Measurements from ENCODE around the gene TGM2. TPM values are rescaled to one million over a fixed set of nuclear protein-coding genes. Genes with fewer than 3 reads are reported as not detected.

Gene TGM2
- total RNA-seq, 2 experiments from 2014 or later, result 0.06 to 0.27 TPM

- peaks cover 3% of the 10 kb centered on the region for H3K4me1 ChIP-seq (ENCODE audit: insufficient read depth, low read length)
- H3K27me3 ChIP-seq (ENCODE audit: control insufficient read depth in 1 of 2, insufficient read depth in 2 of 2, low read length in 2 of 2), result no peaks in the 10 kb centered on the region
- H3K4me1 Mint-ChIP-seq (ENCODE audit: low read depth), result no peaks in the 10 kb centered on the region
- peaks cover 0 to 6% of the 10 kb centered on the region in 2 experiments for H3K9me3 ChIP-seq (ENCODE audit: control insufficient read depth in 1 of 2, insufficient read depth in 1 of 2, low read length in 2 of 2)
- H3K27me3 Mint-ChIP-seq, result peaks cover 15% of the 10 kb centered on the region
- H3K4me3 Mint-ChIP-seq, result no peak overlapping the region
- no peak for DNase-seq
- TF ChIP-seq CTCF (IDR thresholded peaks at IDR 0.05), result no peak
- H3K27ac Mint-ChIP-seq, result no peak overlapping the region
- no peaks in the 10 kb centered on the region for H3K36me3 ChIP-seq (ENCODE audit: insufficient read depth, low read length)
- CTCF ChIA-PET, result no interaction called here
- intact Hi-C loops (cut with DNase I, micrococcal nuclease), result no loop called here
- POLR2A ChIA-PET, result no interaction called here
- H3K9me3 Mint-ChIP-seq, result no peaks in the 10 kb centered on the region
- H3K36me3 Mint-ChIP-seq (ENCODE audit: low read depth), result no peaks in the 10 kb centered on the region
- no peak overlapping the region for H3K4me3 ChIP-seq (ENCODE audit: low read length)
- H3K27ac ChIP-seq (ENCODE audit: low read depth in 1 of 2, low read length in 2 of 2), result no peak overlapping the region
- no peak for ATAC-seq (ENCODE audit: poor library complexity)
Measured at GRCh38 chr20:38145729-38146075, 19.4 kb downstream of the TGM2 start.

GRCh38 chr20:38144974-38145728 is 19.9 kb downstream of the TGM2 start:
- H3K4me1 ChIP-seq (ENCODE audit: insufficient read depth, low read length), result peaks cover 3% of the 10 kb centered on the region
- H3K4me3 Mint-ChIP-seq, result no peak overlapping the region

GRCh38 chr20:38144598-38144973 is 20.5 kb downstream of the TGM2 start:
- no peaks in the 10 kb centered on the region for H3K36me3 ChIP-seq (ENCODE audit: insufficient read depth, low read length)
- Mint-ChIP-seq H3K27ac (no peak overlapping the region), H3K4me1 (ENCODE audit: low read depth) (no peaks in the 10 kb centered on the region), H3K36me3 (ENCODE audit: low read depth) (no peaks in the 10 kb centered on the region), H3K9me3 (no peaks in the 10 kb centered on the region), H3K27me3 (peaks cover 9% of the 10 kb centered on the region), H3K4me3 (no peak overlapping the region)
- peaks cover 3% of the 10 kb centered on the region for H3K4me1 ChIP-seq (ENCODE audit: insufficient read depth, low read length)
- no peak overlapping the region for H3K4me3 ChIP-seq (ENCODE audit: low read length)
- H3K9me3 ChIP-seq (ENCODE audit: control insufficient read depth in 1 of 2, insufficient read depth in 1 of 2, low read length in 2 of 2), result peaks cover 0 to 6% of the 10 kb centered on the region in 2 experiments
- DNase-seq, result no peak
- ATAC-seq (ENCODE audit: poor library complexity), result no peak
- TF ChIP-seq CTCF (IDR thresholded peaks at IDR 0.05), result no peak
- no peaks in the 10 kb centered on the region for H3K27me3 ChIP-seq (ENCODE audit: control insufficient read depth in 1 of 2, insufficient read depth in 2 of 2, low read length in 2 of 2)
- no peak overlapping the region for H3K27ac ChIP-seq (ENCODE audit: low read depth in 1 of 2, low read length in 2 of 2)
- intact Hi-C loops (cut with DNase I, micrococcal nuclease), result no loop called here
- ChIA-PET CTCF (no interaction called here), POLR2A (no interaction called here)

More at GRCh38 chr20:38144974-38145728, 19.9 kb downstream of the TGM2 start:
- peaks cover 12% of the 10 kb centered on the region for H3K27me3 Mint-ChIP-seq
- peak in 2 of 14 experiments; percentile 24 to 32 for DNase-seq
- H3K36me3 Mint-ChIP-seq (ENCODE audit: low read depth), result no peaks in the 10 kb centered on the region
- no peak for ATAC-seq (ENCODE audit: poor library complexity)
- Histone ChIP-seq H3K4me3 (ENCODE audit: low read length) (no peak overlapping the region), H3K27ac (ENCODE audit: low read depth in 1 of 2, low read length in 2 of 2) (no peak overlapping the region), H3K36me3 (ENCODE audit: insufficient read depth, low read length) (no peaks in the 10 kb centered on the region), H3K27me3 (ENCODE audit: control insufficient read depth in 1 of 2, insufficient read depth in 2 of 2, low read length in 2 of 2) (no peaks in the 10 kb centered on the region), H3K9me3 (ENCODE audit: control insufficient read depth in 1 of 2, insufficient read depth in 1 of 2, low read length in 2 of 2) (peaks cover 0 to 6% of the 10 kb centered on the region in 2 experiments)
- no peak overlapping the region for H3K27ac Mint-ChIP-seq
- POLR2A ChIA-PET, result no interaction called here
- no peak for TF ChIP-seq CTCF (IDR thresholded peaks at IDR 0.05)
- H3K4me1 Mint-ChIP-seq (ENCODE audit: low read depth), result no peaks in the 10 kb centered on the region
- intact Hi-C loops (cut with DNase I, micrococcal nuclease), result no loop called here
- CTCF ChIA-PET, result no interaction called here
- no peaks in the 10 kb centered on the region for H3K9me3 Mint-ChIP-seq

Measured in CD4-positive, alpha-beta T cell (primary cell).